ENCODE data around the gene ALPL.

ALPL gene

GRCh38 chr1:21607549-21608529, 98.6 kb downstream of the ALPL start:
- Histone ChIP-seq H3K4me3 (ENCODE audit: low read depth, low read length) (no peak overlapping the region), H3K36me3 (ENCODE audit: control insufficient read depth in 2 of 2, insufficient read depth in 1 of 2, low read length in 2 of 2) (no peaks in the 10 kb centered on the region), H3K27ac (ENCODE audit: extremely low read depth, low read depth, low read length) (no peak overlapping the region), H3K4me1 (ENCODE audit: control insufficient read depth, insufficient read depth, low read length) (no peaks in the 10 kb centered on the region), H3K9me3 (ENCODE audit: control insufficient read depth, insufficient read depth, low read depth, low read length) (no peaks in the 10 kb centered on the region)
- POLR2A ChIA-PET, result interaction anchor here (0.7 kb wide), 1 partner anchor 112 kb away, joined by 3 read pairs; no protein-coding TSS in a partner anchor
- CTCF ChIA-PET, result interaction anchor here (0.5 to 0.8 kb wide), 2 partner anchors 96 to 289 kb away, joined by 4 read pairs; no protein-coding TSS in a partner anchor
- TF ChIP-seq SP3 (tag by site-specific recombination; IDR thresholded peaks at IDR 0.05) (peak; percentile 91), KLF9 (tag by site-specific recombination; IDR thresholded peaks at IDR 0.05; ENCODE audit: low read depth) (peak; percentile 99), PATZ1 (tag by site-specific recombination; IDR thresholded peaks at IDR 0.05) (peak; percentile 94), KLF10 (tag by site-specific recombination; IDR thresholded peaks at IDR 0.05) (peak; percentile 97), ZXDB (tag by site-specific recombination; IDR thresholded peaks at IDR 0.05) (peak; percentile 77), INSM2 (tag by site-specific recombination; IDR thresholded peaks at IDR 0.05) (no peak), KLF1 (tag by site-specific recombination; IDR thresholded peaks at IDR 0.05) (peak; percentile 66), ZNF324 (tag by site-specific recombination; IDR thresholded peaks at IDR 0.05) (0 out of 2 replicates have a peak, but pooled peaks have one; percentile 37), ZNF768 (tag by site-specific recombination; IDR thresholded peaks at IDR 0.05) (no peak), ZNF747 (tag by site-specific recombination; IDR thresholded peaks at IDR 0.05) (no peak), MYNN (tag by site-specific recombination; IDR thresholded peaks at IDR 0.05; ENCODE audit: borderline replicate concordance) (no peak), EGR2 (tag by site-specific recombination; IDR thresholded peaks at IDR 0.05; ENCODE audit: low read depth) (peak; percentile 52), GLIS2 (tag by site-specific recombination; IDR thresholded peaks at IDR 0.05) (peak; percentile 66), ZNF146 (tag by site-specific recombination; IDR thresholded peaks at IDR 0.05) (no peak), ZNF76 (tag by site-specific recombination; IDR thresholded peaks at IDR 0.05; ENCODE audit: borderline replicate concordance, low read depth) (peak; percentile 94), ZNF692 (tag by site-specific recombination; IDR thresholded peaks at IDR 0.05) (peak; percentile 52; the same call in 1 of the 2 replicates), PRDM10 (tag by site-specific recombination; IDR thresholded peaks at IDR 0.05) (peak; percentile 82), ZNF214 (tag by site-specific recombination; IDR thresholded peaks at IDR 0.05; ENCODE audit: borderline replicate concordance) (no peak), SP2 (tag by site-specific recombination; IDR thresholded peaks at IDR 0.05) (peak; percentile 90)
